Hepatocyte (in vitro differentiated cells): ENCODE measurements around the gene HSPBAP1.

Source experiments
- EZH2 ChIP-seq: fragments of 200-600 bp; sonication (generic); IDR thresholded peaks from 2 replicates; pipeline ENCODE4 v1.6.1; 2016; ENCODE audit warnings: antibody characterized with exemption, mild to moderate bottlenecking, borderline replicate concordance
- EZH2phosphoT487 ChIP-seq: fragments of 200-600 bp; sonication (generic); IDR thresholded peaks from one replicate; pipeline ENCODE4 v1.6.1; 2018; ENCODE audit warnings: antibody characterized with exemption, mild to moderate bottlenecking, low read depth, moderate library complexity; ENCODE audit not compliant: unreplicated experiment, severe bottlenecking
- TF ChIP-seq, protein P1 (sequence below): fragments of 200-600 bp; sonication (generic); IDR thresholded peaks from 2 replicates; pipeline ENCODE4 v1.5.1; 2016; ENCODE audit warnings: antibody characterized with exemption, mild to moderate bottlenecking; ENCODE audit not compliant: poor library complexity

DNA sequence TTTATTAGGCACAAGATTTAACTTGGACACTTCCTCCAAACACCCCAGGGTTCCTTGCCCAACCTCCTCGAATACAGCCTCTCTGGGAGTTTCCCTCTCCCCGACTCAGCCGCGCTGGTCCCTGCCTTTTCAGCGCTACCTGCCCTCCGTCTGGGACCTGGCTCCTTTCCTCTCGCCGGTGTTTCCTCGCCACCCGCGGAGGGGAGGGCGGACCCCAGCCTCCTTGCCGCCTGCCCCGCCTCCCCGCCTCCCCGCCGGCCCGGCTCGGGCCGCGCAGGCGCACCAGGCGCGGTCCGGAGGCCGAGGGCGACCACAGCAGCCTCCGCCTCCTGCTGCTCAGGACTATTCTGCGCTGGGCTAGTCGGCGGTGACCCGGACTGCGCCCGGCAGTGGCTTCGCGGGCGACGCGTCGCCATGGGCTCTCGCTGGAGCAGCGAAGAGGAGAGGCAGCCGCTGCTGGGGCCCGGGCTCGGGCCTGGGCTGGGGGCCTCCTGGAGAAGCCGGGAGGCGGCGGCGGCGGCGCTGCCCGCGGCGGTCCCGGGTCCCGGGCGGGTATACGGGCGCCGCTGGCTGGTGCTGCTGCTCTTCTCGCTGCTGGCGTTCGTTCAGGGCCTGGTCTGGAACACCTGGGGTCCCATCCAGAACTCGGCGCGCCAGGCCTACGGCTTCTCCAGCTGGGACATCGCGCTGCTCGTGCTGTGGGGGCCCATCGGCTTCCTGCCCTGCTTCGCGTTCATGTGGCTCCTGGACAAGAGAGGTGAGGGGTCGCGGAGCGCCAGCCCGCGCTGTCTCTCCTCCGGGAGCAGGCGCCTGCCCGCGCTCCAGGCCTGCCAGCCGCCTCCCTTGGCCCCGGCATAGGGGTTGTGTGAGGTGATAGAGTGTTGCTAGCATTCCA is 1.4 kb upstream of the HSPBAP1 start, which contains the start of gene SLC49A4:
- TF ChIP-seq, protein P1, sequence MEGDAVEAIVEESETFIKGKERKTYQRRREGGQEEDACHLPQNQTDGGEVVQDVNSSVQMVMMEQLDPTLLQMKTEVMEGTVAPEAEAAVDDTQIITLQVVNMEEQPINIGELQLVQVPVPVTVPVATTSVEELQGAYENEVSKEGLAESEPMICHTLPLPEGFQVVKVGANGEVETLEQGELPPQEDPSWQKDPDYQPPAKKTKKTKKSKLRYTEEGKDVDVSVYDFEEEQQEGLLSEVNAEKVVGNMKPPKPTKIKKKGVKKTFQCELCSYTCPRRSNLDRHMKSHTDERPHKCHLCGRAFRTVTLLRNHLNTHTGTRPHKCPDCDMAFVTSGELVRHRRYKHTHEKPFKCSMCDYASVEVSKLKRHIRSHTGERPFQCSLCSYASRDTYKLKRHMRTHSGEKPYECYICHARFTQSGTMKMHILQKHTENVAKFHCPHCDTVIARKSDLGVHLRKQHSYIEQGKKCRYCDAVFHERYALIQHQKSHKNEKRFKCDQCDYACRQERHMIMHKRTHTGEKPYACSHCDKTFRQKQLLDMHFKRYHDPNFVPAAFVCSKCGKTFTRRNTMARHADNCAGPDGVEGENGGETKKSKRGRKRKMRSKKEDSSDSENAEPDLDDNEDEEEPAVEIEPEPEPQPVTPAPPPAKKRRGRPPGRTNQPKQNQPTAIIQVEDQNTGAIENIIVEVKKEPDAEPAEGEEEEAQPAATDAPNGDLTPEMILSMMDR, result no peak
- TF ChIP-seq EZH2, result no peak
- no peak for TF ChIP-seq EZH2phosphoT487
